GM21515 (cell line): ENCODE results near the gene RNU1-1.
"Not testable (repeated sequence)": the region's sequence is repeated elsewhere in the genome, so short reads cannot be mapped to it uniquely, and the experiment has no call there.

ENCODE experiments used
- ATAC-seq: cut with Tn5 transposase; IDR thresholded peaks from one replicate; pipeline ENCODE4 v1.9.1; 2021; ENCODE audit not compliant: unreplicated experiment

The RNU1-1 gene

DNA sequence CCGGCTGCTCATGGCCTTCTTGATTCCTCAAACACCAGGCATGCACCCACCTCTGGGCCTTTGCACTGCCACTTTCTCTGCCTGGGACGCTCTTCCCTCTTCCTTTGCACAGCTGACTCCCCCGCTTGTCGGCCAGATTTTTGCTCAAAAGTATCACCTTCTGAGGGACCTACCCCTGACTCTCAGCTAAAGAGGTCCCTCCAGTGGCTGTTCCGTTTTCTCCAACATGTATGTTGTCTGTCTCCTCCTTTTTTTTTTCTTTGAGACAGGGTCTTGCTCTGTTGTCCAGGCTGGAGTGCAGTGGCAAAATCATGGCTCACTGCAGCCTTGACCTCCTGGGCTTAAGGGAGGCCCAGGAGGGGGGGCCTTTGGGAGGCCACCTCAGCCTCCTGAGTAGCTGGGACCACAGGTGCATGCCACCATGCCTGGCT lies 16.6 kb downstream of the RNU1-1 start:
- ATAC-seq, result not testable (repeated sequence)

GRCh38 chr1:16493731-16494130 lies 20.4 kb downstream of the RNU1-1 start:
- not testable (repeated sequence) for ATAC-seq

DNA sequence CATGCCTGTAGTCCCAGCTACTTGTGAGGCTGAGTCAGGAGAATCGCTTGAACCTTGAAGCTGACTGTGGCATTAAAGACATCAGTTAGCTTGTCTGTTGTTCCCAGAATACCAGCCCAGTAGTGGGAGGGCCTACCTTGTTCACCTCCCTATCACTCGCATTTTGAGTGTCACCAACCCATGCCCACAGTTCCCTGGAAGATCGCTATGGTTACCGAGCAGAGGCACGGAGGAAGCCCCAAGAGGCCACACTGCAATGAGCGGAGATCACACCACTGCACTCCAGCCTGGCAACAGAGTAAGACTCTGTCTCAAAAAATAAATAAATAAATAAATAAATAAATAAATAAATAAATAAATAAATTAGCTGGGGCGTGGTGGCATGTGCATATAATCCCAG lies 21.1 kb downstream of the RNU1-1 start:
- ATAC-seq, result not testable (repeated sequence)

DNA sequence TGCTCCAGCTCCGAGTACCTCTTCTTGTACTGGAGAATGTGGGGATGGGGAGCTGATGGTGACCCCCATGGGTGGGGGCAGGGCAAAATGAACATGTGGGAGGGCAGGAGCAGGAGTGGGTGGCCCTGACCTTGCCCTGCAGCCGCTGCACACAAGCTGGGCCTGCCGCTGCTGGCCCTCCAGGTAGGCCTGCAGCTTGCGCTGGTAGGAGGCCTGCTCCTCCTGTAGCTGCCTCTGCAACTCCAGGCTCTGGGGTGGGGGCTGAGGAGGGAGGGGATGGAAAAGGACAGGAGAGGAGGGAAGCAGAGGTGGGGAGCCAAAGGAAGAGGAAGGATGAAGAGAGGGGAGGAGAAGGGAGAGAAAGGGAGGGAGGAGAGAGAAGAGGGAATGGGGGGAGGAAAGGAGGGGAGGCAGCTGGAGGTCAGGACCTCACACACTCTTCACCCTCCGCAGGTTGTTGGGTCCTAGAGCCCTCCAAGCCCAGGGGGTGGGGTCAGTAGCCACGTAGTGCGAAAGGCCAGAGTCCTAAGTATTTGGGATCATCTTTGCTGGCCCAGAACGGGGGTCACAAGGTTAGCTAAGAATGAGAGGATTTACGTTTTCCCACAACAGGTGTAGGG lies 22.9 kb downstream of the RNU1-1 start:
- ATAC-seq, result no peak

- not testable (repeated sequence) for ATAC-seq
These were observed 24.7 kb downstream of the RNU1-1 start for GRCh38 chr1:16489195-16489880.

DNA sequence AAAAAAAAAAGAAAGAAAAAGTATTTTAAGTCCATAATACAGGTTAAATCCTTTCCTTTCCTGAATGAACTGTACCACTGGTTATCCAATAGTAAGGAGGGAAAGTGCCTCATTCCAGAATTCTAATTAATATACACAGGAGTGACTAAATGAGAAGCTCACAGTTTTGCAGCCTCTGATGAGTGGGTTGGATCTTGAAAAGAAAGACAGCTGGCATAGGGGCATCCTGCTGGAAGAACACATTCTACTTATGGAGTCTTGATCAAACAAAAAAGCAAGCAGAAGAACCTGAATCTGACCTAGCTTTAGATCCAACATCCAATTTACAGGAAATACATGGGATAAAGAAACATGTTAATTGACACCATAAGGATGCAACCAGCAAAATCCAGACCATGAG lies 27.1 kb downstream of the RNU1-1 start:
- not testable (repeated sequence) for ATAC-seq

DNA sequence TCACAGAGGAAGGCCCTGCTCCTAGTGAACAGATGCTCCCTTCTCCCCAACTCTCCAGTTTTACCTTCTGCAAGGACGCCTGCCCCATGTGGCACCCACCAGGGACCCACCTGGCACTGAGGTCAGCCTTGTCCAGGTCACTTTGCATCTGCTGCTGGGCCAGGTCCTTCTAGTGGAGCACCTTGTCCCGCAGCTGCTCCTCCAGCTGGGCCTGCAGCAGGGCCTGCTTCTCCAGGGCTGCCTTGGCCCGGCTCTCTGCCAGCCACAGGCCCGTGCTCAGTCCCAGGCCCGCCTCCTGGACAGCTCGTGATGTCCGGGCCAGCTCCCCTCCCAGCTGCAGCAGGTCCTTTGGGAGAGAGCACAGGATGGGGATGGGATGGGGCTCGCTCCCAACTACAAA lies 27.8 kb downstream of the RNU1-1 start:
- ATAC-seq, result not testable (repeated sequence)

DNA sequence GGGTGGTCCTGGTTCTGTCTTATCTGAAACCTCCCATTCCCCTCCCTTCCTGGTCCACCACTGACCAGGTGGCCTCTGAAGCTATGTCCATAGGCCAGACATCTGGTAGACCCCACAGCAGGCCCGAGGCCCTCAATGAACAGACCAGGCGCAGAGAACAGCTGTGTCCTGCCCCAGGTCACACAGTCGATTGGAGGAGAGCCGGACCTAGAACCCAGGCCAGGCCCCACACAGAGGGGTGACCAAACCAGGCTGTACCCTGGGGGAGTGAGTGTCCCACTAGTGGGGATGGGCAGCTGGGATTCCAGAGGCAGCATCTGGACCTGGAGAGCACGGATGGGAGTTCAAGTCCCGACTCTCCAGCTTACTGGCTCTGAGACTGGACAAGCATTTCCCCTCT lies 29.2 kb downstream of the RNU1-1 start:
- ATAC-seq, result no peak

DNA sequence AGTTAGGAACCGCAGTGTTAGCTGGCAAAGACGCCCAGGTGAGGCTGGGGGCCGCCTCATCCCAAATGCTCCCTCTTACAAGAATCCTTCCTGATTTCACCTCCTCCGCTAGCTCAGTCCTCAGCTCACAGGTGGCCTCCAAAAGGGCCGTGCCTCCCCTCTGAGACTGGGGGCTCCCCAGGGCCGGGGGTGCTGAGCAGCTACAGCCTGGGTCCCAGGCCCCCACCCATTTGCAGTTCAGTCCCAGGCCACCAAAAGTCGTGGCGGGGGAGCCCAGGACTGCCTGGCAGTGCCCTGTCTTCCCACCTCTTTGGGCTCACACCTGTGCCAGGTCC lies 29.6 kb downstream of the RNU1-1 start:
- ATAC-seq, result no peak

- ATAC-seq, result not testable (repeated sequence)
These were observed 30.2 kb downstream of the RNU1-1 start for GRCh38 chr1:16483639-16484500.

DNA sequence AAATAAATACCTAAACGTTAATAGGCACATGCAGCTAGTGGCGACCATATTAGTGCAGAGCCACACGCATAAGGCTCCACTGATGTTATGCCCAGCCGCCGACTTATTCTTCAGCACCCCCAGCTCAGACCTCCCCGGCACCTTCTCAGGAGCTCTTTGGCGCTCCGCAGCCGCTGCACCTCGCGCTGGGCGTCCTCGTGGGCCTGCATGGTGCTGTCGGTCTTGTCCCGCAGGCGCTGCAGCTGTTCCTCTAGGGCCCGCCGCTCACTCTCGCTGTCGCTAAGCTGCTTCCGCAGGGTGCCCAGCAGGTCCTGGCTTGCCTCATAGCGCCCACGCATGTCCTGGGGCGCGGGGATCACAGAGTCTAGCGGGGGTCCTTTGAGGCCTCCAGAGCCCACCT lies 30.9 kb downstream of the RNU1-1 start:
- ATAC-seq, result not testable (repeated sequence)

DNA sequence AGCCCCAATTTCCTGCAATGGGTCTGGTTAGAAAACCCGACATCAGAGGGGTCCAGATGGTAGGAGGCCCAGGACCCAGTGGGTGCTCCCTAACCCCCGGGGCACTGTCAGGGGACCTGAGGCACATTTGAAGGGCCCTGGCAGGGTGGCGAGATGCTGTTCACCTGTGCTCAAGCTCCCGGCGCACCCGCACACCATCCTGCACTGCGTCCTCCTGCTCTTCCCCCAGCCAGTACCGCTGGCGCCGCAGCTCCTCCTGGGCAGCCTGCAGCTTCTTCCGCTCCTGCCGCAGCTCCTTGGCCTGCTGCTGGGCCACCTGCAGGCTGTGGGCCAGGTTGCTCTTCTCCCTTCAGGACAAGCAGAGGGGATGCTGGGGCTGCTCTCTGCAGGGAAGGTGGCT lies 36.0 kb downstream of the RNU1-1 start:
- ATAC-seq, result no peak

- not testable (repeated sequence) for ATAC-seq
These were observed 38.0 kb downstream of the RNU1-1 start for GRCh38 chr1:16475771-16476770.

GRCh38 chr1:16474891-16475290 lies 39.2 kb downstream of the RNU1-1 start:
- ATAC-seq, result not testable (repeated sequence)

- ATAC-seq, result no peak
These were observed 39.8 kb downstream of the RNU1-1 start for GRCh38 chr1:16474166-16474800.

GRCh38 chr1:16468558-16468957 lies 45.5 kb downstream of the RNU1-1 start:
- no peak for ATAC-seq

GRCh38 chr1:16464917-16465625 lies 49.0 kb downstream of the RNU1-1 start:
- no peak for ATAC-seq
